Left kidney (tissue), 2 donors: ENCODE data around the gene ELOVL6. TPM values are rescaled to one million over a fixed set of nuclear protein-coding genes. Genes with fewer than 3 reads are reported as not detected.
"Not testable (repeated sequence)": the region's sequence is repeated elsewhere in the genome, so short reads cannot be mapped to it uniquely, and the experiment has no call there.

Experiments
- DNase-seq: peaks from one replicate; pipeline ENCODE4 v3.0.0-alpha.2; 2013
- polyA plus RNA-seq: library from polyadenylated mRNA; unstranded; fragments of 120-200 nt; gene quantifications from one replicate; pipeline ENCODE4 v1.2.1, GENCODE V29; 2013; ENCODE audit not compliant: insufficient read length

Gene ELOVL6
- polyA plus RNA-seq, 1 donor = 38.2 TPM

DNA sequence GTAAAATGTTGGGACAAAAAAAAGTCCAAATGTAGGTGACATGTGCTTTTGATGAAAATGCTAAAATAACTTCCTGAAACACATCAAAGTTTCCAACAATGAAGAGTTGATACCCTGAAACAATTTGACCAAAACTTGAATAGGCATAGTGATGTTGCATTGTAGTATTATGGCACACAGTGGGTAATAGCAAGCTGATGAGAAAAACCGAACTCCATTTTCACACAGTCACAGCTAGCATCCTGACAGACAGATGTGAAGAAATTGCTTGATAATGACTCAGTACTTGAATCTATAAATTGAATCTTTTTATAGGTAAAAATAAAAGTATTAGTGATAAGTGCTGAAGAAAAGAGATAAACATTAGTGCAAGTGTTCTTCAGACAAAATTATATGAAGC is 122.5 kb downstream of the ELOVL6 start:
- DNase-seq = no peak

GRCh38 chr4:110075083-110075738 is 123.2 kb downstream of the ELOVL6 start:
- no peak for DNase-seq

DNA sequence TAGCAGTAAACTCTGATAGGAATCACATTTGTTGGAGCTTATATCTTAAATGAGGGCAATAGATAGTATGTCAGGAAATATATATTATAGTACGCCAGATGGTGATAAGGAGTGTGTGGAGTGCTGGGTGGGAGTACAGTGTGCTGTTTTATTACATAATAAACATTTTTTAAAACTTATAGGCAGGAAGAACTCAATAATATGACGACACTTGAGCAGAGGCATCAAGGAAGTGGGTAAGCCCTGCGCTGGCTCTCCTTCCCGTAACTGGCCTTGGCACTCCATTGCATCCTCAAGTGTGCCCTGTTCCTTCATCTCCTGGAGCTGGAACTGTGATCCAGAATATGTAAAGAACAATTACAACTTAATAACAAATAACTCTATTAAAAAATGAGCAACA is 123.8 kb downstream of the ELOVL6 start:
- no peak for DNase-seq

DNA sequence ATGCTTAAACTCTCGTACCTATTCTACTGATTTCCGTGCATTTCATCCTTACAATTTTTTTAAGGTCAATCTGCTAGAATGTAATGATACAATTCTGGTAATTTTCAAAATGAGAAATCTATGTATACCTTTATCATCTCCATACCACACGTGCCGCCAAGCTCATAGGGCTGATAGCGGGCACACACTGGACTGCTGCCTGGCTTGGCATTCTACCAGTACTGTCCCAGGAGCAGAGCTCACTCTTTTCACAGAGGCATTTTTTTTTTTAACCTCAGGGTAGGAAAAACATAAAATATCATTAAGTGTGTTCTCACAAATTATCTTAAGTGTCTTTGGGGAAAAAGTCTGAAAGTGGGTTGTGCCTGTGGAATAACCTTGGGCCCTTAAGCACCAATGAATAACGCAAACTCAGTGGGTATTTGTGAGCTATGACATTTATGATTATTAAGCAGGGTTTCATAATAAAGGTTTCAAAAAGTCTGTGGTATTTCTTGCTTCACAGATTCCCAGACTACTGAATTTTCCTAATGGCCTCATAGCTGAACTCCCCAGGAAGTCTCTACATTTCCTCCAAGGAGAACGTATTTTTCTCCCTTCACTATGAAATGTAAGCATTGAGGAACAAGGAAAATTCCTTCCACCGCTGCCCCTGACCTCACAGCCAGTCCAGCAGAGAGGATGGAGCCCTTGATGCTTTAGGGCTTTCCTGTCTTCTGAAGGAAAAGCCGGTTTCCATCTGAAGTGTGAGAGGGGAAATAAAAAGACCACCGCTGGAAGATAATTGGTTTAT is 125.2 kb downstream of the ELOVL6 start:
- DNase-seq = no peak

GRCh38 chr4:110071466-110071865 is 126.9 kb downstream of the ELOVL6 start:
- DNase-seq = no peak

- no peak for DNase-seq
Observed at GRCh38 chr4:110068248-110068647, 130.2 kb downstream of the ELOVL6 start.

- no peak for DNase-seq
Observed at GRCh38 chr4:110064934-110065333, 133.5 kb downstream of the ELOVL6 start.

DNA sequence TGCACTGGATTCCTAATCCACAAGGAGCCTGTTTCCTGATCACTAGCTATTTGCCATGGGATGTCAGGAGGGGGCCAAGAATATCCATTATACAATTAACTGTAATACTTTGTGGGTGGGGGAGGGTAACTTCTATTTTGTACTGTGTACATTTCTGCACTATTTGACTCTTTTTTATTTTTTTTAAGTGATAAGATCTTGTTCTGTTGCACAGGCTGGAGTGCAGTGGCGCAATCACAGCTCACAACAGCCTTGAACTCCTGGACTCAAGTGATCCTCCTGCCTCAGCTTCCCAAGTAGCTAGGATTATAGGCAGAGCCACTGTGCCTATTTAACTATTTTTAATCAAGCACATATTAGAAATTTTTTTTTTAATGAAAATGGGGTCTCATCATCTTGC is 134.1 kb downstream of the ELOVL6 start:
- no peak for DNase-seq

DNA sequence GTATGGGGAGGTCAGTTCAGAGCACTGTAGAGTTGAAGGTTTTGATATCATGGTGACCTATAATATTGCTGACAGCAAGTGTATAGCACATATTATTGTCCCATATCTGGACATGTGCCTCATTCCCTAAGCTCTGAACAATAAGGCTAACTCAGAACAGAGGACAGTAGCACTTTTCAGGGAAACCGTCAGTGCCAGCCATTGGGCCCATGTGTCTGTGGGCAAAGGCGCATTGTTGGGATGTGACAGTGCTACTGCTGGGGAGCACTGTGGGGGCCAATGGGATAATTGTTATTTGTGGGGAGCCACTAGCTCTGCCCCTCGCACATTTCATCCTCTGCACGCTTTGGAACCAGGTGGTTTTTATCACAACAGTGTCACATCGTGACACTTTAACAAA is 136.2 kb downstream of the ELOVL6 start:
- DNase-seq = no peak

GRCh38 chr4:110061076-110061475 is 137.3 kb downstream of the ELOVL6 start:
- DNase-seq = no peak

DNA sequence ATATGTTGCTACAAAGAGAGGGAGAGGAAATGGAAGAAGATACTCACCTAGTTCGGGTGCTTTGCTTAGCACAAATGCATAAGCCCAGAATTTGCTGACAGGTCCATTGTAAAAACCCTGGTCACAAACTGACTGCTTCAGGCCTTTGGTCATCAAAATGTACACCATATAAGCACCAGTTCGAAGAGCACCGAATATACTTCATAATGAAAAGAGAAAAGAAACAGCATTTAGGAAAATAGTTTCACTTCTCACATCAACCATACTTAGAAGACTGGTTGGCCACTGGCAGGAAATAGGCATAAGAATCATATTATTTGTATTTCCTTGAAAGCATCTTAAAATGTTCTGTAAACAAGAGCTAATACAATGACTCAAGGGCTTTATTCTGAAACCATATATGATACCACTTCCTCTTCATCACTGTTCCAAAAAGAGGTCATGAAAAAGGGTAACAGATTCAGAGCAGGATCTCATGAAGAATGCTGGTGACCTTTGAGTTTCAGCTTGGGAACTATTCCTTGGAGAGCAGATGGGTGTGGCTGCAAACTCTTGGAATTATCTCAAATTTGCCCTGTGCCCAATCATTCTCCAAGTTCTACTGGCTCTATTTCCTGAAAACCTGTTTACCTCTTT is 138.7 kb downstream of the ELOVL6 start:
- DNase-seq = no peak

GRCh38 chr4:110058677-110059076 is 139.7 kb downstream of the ELOVL6 start:
- DNase-seq = no peak

DNA sequence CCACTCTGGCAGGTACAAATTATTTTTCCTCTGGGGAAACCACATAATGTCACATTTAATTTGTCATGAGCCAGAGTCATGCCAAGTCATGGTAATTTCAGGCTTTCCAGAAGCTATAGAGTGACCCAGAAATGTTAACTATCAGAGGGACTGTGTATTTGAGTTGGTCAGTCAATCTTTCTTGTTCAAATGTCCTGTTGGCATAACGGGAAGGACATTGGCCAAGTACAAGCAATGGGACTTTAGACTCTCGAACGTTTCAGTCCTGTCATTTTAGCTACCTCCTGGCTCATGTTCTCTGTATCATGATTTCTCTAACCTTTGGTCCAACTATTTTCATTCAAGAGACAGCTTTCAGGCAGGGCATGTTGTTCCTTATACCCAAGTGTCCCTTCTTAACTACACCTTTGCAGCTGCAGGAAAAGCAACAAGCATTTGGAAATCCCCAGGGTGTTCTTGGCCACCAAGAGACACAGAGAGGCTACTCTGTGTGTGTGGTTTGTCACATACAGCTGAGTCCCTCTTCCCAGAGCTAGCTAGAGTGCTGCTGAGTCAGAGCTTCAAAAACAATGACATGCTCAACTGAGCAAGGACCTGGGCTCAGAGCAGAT is 143.2 kb downstream of the ELOVL6 start:
- DNase-seq = no peak

- DNase-seq = no peak
Observed at GRCh38 chr4:110049951-110050925, 148.2 kb downstream of the ELOVL6 start.

GRCh38 chr4:110046588-110047049 is 151.8 kb downstream of the ELOVL6 start:
- no peak for DNase-seq

- DNase-seq = no peak
Observed at GRCh38 chr4:110042545-110043517, 155.6 kb downstream of the ELOVL6 start.

GRCh38 chr4:110041735-110042134 is 156.7 kb downstream of the ELOVL6 start:
- DNase-seq = no peak

DNA sequence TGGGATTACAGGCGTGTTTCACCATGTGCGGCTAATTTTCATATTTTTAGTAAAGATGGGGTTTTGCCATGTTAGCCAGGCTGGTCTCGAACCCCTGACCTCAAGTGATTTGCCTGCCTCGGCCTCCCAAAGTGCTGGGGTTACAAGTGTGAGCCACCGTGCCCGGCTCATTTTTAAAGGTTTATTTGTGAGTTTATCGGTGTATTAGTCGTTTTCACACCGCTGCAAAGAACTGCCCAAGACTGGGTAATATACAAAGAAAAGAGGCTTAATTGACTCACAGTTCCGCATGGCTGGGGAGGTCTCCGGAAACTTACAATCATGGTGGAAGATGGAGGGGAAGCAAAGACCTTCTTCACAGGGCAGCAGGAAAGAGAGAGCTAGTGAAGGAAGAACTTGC is 159.3 kb downstream of the ELOVL6 start:
- DNase-seq = not testable (repeated sequence)

DNA sequence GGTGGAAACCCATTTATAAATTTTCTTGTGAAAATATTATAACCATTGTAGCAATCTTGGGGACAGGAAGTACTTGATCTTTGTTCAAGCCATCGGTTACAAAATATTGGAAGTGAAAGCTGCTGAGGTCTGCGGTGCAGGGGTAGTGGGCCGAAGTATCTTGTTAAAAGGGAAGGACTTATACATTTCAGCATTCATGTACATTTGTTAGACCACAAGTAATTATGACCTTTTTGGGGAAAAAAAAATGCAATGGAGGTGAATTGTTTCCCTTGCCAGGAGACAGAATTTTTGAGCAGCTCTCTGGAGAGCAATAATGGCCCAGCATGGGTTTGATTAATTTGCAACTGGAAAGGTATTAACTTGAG is 164.4 kb downstream of the ELOVL6 start:
- DNase-seq = no peak

GRCh38 chr4:110033355-110034025 is 164.9 kb downstream of the ELOVL6 start:
- DNase-seq = no peak
